ENCODE results near the gene SLC49A3.

Gene SLC49A3

DNA sequence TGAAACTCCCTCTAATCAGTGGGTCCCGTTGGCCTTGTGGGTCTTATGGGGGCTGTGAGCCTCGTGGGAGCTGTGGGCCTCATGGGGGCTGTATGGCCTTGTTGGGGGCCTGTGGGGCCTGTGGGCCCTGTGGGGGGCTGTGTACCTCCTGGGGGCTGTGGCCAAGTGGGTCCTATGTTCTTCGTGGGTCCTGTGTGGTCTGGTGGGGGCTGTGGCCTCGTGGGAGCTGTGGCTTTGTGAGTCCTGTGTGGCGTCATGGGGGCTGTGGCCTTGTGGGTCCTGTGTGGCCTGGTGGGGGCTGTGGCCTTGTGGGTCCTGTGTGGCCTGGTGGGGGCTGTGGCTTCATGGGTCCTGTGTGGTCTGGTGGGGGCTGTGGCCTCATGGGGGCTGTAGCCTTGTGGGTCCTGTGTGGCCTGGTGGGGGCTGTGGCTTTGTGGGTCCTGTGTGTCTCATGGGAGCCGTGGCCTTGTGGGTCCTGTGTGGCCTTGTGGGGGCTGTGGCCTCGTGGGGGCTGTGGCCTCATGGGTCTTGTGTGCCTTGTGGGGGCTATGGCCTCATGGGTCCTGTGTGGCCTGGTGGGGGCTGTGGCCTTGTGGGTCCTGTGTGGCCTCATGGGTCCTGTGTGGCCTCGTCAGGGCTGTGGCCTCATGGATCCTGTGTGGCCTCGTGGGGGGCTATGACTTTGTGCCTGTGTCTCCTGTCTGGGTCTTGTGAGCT lies 24.1 kb upstream of the SLC49A3 start:
- TF ChIP-seq, protein P1, sequence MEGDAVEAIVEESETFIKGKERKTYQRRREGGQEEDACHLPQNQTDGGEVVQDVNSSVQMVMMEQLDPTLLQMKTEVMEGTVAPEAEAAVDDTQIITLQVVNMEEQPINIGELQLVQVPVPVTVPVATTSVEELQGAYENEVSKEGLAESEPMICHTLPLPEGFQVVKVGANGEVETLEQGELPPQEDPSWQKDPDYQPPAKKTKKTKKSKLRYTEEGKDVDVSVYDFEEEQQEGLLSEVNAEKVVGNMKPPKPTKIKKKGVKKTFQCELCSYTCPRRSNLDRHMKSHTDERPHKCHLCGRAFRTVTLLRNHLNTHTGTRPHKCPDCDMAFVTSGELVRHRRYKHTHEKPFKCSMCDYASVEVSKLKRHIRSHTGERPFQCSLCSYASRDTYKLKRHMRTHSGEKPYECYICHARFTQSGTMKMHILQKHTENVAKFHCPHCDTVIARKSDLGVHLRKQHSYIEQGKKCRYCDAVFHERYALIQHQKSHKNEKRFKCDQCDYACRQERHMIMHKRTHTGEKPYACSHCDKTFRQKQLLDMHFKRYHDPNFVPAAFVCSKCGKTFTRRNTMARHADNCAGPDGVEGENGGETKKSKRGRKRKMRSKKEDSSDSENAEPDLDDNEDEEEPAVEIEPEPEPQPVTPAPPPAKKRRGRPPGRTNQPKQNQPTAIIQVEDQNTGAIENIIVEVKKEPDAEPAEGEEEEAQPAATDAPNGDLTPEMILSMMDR (IDR thresholded peaks at IDR 0.05), result no peak

DNA sequence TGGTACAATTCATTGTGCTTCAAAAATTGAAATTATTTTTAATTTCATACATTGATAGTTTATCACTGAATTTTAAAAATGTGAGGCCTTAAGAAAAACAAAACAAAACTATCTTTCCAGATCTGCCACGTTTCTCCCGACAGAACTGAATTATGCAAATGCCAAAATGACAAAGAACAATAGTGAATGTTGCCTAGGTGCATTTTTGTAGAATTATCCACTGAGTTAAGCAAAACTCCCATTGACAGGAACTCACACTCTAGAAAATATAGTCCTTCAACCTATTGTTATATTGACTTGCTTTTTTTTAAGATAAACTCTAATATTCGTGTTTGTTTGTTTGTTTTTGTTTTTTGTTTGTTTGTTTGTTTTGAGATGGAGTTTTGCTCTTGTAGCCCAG lies 23.1 kb upstream of the SLC49A3 start:
- TF ChIP-seq, protein P1 (IDR thresholded peaks at IDR 0.05), result no peak

DNA sequence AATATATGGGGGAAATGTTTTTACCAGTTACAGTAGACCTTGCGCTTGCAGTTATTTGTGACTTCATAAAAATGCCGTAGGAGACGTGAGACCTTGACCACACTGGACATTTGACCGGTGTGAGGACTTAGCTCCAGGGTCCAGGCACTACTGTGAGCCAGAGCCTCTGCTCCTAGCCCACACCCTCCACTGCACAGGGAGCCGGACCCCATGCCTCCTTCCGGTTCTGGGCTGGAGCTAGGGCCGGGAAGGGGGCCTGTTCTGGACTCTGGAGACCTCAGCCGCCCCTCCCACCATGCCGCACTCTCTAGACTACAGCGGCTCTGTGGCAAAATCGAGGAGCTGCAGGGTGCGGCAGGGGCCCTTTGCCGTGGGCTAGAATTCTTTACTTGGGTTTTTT lies 22.0 kb upstream of the SLC49A3 start:
- TF ChIP-seq, protein P1 (IDR thresholded peaks at IDR 0.05), result no peak

DNA sequence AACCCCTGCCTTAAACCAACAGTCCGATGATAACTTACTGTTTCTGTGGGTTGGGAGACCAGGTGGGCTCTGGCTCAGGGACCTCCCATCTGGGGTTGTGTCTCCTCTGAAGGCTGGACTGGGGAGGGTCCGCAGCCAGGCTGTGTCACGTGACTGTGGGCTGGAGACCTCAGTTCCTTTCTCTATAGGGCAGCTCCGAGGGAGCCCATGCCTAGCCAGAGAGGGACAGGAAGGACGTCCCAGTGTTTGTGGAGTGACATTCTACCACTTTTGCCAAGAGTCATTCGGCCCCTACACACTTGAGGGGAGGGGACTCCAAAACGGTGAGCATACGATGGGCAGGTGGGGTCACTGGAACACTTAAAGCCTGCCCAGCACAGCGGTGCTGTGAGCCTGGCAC lies 21.2 kb upstream of the SLC49A3 start:
- TF ChIP-seq, protein P1 (IDR thresholded peaks at IDR 0.05), result no peak

DNA sequence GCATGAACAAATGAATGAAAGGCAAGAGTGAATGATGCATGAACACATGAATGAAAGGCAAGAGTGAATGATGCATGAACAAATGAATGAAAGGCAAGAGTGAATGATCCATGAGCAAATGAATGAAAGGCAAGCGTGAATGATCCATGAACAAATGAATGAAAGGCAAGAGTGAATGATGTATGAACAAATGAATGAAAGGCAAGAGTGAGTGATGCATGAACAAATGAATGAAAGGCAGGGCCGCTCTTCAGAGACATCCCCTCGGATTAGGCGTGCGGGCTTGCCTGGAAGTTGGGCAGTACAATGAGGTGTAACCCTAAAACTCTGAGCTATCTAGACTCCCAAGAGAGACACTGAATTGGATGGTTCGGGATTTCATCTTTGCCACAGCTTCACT lies 20.4 kb upstream of the SLC49A3 start:
- TF ChIP-seq, protein P1 (IDR thresholded peaks at IDR 0.05), result no peak

DNA sequence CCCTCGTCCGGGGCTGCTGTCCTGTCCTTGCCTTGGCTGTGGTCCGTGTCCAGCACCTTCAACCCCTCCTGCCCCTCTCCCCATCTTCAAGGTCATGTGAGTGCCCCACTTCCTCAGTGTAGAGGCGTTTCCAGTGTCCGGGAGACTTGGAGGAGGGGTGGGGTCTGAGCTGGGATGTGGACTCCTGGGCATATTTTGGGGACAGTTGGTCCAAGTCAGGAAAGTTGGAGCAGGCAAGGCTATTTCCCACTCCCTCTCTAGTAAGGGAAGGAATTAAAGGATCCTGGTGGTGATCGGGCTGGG lies 19.6 kb upstream of the SLC49A3 start:
- TF ChIP-seq, protein P1 (IDR thresholded peaks at IDR 0.05), result no peak

DNA sequence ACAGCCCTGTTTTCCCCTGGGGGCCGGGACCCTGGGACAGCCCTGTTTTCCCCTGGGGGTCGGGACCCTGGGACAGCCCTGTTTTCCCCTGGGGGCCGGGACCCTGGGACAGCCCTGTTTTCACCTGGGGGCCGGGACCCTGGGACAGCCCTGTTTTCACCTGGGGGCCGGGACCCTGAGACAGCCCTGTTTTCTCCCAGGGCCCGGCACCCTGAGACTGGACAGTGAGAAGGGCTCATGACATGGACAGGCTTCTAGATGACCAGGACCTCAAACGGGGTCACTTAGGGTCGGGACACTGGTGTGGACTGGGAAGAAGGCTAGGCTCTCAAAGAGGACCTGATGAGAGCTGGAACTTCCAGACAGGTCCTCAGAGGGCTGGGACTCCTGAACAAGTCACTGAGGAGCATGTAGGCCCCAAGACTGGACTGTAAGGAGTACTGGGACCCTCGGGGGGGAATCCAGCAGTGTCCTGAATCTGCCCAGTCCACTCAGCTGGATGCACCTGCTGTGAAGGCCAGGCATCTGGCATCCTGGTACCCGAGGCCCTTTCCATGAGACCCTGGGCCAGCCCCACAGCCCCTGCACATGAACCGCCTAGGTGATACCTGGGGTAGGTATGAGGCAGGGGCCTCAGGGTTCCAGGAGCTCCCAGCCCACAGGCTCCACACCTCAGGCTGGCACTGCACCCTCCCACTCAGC lies 19.1 kb upstream of the SLC49A3 start:
- TF ChIP-seq, protein P1 (IDR thresholded peaks at IDR 0.05), result no peak

All from LNCAP (cell line).